WI38 (cell line): ENCODE data around the gene ARHGAP24.

Experiments used
- H3K4me3 ChIP-seq: 2 replicates; pipeline ENCODE4 v1.5.1; 2011; ENCODE audit warnings: low read depth, mild to moderate bottlenecking, control low read depth, low read length
- TF ChIP-seq, protein P1 (sequence below): IDR thresholded peaks from 2 replicates; pipeline ENCODE4 v1.5.1; 2012; ENCODE audit warnings: low read depth, mild to moderate bottlenecking, control low read depth, low read length

ARHGAP24 gene

DNA sequence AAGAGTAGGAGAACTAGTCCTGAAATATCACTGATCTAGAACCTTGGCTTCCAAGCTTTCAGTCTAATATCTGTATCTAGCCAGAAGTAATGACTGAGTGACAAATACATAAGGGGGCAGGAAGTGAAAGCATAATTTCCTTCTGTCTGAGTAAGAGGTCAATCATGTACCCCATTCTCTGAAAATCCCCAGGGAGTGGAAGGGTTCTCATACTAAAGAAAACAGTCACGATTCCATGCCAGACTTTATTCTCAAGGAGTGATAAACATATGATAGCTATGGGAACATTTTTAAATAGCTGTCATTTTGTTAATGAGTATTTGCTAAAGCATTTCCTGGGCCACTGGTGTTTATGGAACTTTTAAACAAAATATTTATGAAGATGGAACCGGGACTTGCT is 308.5 kb downstream of the ARHGAP24 start:
- H3K4me3 ChIP-seq, result no peak overlapping the region
- TF ChIP-seq, protein P1, sequence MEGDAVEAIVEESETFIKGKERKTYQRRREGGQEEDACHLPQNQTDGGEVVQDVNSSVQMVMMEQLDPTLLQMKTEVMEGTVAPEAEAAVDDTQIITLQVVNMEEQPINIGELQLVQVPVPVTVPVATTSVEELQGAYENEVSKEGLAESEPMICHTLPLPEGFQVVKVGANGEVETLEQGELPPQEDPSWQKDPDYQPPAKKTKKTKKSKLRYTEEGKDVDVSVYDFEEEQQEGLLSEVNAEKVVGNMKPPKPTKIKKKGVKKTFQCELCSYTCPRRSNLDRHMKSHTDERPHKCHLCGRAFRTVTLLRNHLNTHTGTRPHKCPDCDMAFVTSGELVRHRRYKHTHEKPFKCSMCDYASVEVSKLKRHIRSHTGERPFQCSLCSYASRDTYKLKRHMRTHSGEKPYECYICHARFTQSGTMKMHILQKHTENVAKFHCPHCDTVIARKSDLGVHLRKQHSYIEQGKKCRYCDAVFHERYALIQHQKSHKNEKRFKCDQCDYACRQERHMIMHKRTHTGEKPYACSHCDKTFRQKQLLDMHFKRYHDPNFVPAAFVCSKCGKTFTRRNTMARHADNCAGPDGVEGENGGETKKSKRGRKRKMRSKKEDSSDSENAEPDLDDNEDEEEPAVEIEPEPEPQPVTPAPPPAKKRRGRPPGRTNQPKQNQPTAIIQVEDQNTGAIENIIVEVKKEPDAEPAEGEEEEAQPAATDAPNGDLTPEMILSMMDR, result no peak

DNA sequence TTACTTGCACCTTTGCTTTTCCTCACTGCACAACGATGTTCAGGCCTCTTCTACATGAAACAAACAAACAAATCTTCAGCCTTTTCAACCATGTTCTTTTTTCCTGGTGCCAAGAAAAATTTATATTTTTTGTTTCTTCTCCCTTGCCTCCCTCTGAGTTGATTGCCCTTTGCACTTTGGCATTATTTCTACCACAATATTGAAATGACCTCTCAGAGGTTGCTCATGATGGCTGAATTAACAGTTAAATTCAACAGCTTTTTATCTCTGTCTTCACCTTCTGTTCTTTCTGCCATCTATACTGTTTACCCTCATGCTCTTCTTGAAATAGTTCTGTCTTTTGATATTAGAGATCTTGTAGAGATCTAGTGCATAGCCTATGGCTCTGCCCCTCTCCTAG is 308.9 kb downstream of the ARHGAP24 start:
- TF ChIP-seq, protein P1, result no peak
- no peak overlapping the region for H3K4me3 ChIP-seq

- no peak overlapping the region for H3K4me3 ChIP-seq
- TF ChIP-seq, protein P1, result no peak
Observed at GRCh38 chr4:85784348-85784747, 309.4 kb downstream of the ARHGAP24 start.

- TF ChIP-seq, protein P1, result no peak
- H3K4me3 ChIP-seq, result no peak overlapping the region
Observed at GRCh38 chr4:85784947-85785346, 310.0 kb downstream of the ARHGAP24 start.

DNA sequence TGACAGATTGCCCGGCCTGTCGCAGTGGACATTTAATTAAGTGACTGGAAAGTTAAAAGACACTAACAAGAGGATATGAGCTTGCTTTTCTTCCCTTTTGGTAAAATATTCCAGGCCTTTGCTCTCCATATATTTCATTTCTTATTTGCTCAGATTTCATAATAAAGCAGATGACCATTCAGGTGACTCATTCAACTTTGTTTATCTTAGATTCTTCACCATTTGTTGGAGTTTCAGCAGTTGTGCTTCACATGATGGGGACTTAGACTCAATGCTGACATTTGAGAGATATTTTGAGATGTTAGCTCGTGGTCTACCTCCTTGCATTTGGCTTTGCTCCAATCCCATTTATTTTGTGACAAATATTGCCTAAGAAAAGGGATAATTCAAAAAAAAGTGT is 312.2 kb downstream of the ARHGAP24 start:
- TF ChIP-seq, protein P1, result no peak
- no peak overlapping the region for H3K4me3 ChIP-seq

- no peak overlapping the region for H3K4me3 ChIP-seq
- TF ChIP-seq, protein P1, result no peak
Observed at GRCh38 chr4:85788604-85789003, 313.7 kb downstream of the ARHGAP24 start.

- TF ChIP-seq, protein P1, result no peak
- H3K4me3 ChIP-seq, result no peak overlapping the region
Observed at GRCh38 chr4:85789241-85789640, 314.3 kb downstream of the ARHGAP24 start.
